NCI-H82 (cell line): ENCODE measurements around the gene MDM4.
A peak's percentile ranks its signal among the peaks of the same experiment; 100 is the strongest.

Source experiments
- DNase-seq: peaks from one replicate; lab custom pipeline; 2025; lab: John Stamatoyannopoulos, UW

MDM4 gene

DNA sequence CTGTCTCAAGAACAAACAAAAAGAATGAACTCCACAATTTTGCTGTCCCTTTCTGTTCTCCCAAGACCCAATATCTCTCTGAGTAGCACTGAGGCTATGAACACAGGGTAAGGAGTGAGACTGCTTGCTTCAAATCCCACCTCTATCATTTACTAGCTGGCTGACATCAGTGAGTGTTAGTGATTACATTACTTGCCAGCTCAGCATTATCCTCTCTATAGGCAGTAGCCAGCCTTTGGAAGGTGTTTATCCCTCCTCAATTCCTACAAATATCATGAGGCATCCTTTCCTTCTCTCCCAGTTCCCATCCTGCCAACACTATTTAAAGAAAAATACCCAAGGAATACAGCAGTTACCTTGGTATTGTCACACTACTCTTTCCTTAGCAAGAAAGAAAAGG is 24.6 kb upstream of the MDM4 start:
- DNase-seq: no peak

DNA sequence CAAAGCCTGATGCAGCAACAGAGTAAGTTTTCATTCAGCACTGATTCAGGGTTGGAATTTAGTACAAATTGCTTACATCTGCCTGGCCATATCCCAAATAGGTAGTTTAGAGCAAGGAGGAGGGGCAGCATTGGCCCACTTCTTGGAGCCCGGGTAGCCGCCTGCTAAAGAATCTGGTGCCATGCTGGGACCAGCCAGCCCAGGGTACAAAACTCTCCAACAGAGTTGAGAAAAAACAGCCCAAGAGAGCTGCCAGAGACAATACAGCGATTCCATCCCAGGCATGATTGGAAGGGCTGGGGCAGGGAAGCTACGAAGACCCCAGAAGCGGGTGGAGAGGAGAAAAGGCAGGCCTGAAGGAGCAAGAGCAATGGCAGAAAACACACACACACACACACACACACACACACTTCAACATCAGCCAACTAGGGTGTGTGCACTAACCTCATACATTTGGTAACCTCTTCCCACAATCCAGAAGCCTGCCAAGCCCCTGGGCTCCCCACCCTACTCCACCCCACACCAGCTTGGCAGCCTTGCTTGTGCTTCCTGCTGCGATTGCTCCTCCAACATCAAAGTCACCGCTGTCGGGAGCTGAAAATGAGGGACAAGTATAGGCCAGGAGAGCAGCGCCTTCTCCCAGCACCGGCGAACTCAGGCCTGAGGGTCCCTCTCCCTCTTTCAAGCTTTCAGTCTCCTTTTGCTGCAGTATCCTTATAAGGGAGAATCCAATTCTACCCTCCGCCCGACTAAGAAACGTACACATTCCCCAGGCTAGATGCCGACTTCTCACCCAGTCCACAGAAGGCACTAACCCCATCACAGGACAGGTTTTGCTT is 22.8 kb upstream of the MDM4 start:
- peak; percentile 47 for DNase-seq

DNA sequence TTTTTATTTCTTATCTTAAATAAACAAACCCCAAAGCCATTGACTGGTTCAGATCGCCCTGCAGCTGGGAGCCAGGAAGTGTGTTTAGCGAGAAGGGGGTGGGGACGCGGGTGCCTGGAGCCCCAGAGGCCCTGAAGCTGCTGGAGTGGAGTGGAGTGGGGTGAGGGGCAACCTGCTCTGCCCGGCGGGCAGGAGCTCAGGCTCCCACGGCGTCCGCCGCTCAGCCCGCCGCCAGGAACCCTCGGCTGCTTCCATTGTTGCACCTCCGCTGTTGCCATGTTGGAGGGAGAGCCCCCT is 22.3 kb upstream of the MDM4 start:
- DNase-seq: peak; percentile 71

DNA sequence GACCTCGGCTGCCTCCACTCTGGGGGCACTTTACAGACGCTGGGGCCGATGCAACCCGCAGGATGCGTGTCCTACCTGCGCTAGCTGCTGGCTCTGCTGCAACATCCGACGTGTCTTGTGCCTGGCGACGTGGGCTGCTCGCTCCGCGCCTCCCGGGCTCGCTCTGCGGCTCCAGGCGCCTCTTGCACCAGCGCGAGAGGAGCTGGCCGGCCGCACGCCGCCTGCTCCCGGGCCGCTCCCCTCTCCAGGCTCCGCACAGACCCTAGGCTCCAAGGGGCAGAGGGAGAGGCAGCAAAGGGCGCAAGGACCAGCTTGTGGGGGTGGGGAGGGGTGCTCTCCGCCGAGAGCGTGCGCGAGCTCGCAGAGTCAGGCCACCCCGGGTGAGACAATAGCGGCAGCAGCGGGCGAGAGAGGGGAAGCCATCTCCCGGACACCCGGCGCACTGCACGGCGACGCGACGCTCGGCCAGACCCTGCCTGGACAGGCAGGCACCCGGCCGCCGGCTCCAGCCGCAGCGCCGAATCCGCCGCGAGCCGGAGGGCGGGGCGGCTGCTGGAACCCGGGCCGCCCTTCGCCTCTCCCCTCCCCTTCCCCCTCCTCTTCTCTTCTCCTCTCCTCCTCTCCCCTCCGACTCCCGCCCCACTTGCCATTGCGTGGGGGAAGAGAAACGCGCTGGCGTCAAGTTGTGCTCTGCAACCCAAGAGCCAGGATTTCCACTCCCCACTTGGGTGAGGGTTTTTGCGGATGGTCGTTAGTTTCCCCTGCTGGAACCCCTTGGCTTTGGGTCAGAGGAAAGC is 21.7 kb upstream of the MDM4 start, which contains the start of gene PIK3C2B:
TSS of gene PIK3C2B (minus strand) at position 525 of the 797 bp plus-strand sequence. CDS start 25,003 bp downstream, outside the sequence.
- DNase-seq: peak; percentile 86

DNA sequence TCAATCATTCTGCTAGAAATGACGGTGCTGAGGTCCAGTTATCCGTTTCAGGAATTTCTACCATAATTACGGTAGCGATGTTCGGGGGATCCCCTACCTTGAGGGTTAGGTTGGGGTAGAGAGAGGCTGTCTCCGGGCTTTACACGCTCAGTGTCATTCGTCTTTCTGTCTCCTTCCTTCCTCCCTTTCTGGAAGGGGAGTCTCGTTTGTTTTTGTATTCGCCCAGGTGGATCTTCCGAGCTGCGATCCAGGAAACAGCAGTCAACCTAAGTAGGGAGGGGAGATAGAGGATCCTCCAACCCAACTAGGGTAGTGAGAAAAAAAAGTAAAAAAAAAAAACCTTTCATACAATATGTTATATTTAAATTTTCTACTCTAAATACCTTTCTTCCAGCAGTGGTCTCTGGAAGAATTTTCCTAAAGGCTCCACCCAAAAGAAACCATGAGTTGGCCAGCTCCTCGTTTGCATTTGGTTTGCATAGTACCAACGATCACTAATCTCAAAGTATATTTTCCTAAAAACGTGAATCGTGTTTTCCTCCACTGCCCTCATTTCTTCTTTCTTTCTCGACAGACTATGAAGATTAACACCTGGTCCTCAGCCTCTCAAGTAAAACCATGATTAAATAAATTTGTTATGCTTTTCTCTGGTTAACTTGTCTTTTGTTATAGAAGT is 21.0 kb upstream of the MDM4 start:
- no peak for DNase-seq

DNA sequence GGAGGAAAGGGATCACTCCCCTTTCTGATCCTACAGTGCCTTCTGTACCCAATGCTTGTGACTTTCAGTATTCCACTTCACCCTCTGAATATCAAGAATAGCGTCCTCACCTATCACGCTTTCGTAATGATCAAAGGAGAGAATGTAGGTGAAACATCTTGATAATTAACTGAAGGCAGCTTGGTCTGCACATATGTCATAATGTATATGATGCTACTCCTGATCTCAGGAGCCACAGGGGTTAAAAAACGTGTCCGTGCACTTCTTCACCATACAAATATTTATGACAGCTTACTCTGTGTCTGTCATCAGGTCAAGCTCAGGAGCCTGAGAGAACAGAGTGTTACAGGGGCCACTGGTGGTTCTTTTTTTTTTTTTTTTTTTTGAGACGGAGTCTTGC is 20.4 kb upstream of the MDM4 start:
- DNase-seq: no peak

DNA sequence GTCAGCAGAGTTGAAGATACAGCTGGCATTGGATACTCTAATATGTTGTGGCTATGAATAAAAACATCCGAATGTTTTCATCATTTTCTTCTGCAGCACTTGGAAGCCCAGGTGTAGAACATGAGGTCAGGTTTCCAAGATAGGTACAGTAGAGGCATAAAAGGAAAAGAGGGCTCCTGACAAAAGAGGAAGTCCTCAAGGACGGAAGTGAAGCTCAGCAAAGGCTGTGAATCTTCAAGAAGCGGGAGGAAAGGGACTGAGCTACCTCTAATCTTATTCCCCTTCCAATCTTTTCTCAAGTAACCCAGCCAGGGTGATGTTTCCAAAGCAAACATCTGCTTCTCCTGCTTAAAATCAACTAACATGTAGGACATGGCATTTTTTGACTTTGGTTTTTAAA is 17.2 kb upstream of the MDM4 start:
- no peak for DNase-seq

DNA sequence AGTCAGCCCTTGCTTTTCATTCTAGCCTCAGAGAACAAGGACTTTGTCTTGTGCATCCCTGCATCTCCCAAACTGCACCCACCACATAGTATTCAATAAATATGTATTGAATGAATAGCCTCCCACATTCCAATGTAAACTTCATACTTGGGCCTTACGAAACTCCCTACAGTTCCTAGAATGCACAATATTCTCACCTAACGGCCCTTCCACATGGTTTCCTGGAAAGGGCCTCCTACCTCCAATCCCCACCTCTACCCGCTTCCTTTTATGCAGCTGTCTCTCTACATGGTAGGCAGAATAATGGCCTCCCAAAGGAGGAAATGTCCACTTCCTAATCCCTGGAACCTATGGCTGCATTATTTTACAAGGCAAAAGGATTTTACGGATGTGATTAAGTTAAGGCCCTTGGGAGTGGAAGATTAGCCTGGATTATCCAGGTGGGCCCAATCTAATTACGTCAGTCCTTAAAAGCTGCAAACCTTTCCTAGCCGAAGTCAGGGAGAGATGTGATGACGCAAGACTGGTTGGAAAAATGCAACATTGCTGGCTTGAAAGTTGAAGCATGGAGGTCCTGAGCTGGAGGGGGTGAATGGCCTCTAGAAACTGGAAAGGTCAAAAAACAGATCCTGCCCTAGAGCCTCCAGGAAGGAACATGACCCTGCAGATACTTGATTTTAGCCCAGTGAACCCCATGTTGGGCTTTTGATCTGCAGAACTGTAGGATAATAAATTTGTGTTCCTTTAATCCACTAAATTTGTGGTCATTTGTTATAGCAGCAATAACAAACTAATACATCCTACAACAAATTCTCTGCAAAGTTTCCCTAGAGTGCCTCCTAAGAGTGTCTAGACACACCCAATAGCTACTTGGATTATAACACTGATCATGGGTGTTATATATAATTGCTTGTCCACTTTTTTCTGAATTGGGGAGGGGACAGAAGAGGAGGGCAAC is 16.4 kb upstream of the MDM4 start:
- DNase-seq: peak; percentile 98

DNA sequence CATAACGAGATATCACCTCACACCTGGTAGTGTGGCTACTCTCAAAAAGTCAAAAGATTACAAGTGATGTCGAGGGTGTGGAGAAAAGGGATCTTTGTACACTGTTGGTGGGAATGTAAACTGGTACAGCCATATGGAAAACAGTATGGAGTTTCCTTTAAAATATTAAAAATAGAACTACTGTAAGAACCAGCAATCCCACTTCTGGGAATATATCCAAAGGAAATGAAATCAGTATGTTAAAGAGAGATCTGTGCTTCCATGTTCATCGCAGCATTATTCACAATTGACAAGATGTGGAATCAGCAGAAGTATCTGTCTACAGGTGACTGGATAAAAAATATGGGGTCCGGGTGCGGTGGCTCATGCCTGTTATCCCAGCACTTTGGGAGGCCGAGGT is 14.0 kb upstream of the MDM4 start:
- DNase-seq: no peak

DNA sequence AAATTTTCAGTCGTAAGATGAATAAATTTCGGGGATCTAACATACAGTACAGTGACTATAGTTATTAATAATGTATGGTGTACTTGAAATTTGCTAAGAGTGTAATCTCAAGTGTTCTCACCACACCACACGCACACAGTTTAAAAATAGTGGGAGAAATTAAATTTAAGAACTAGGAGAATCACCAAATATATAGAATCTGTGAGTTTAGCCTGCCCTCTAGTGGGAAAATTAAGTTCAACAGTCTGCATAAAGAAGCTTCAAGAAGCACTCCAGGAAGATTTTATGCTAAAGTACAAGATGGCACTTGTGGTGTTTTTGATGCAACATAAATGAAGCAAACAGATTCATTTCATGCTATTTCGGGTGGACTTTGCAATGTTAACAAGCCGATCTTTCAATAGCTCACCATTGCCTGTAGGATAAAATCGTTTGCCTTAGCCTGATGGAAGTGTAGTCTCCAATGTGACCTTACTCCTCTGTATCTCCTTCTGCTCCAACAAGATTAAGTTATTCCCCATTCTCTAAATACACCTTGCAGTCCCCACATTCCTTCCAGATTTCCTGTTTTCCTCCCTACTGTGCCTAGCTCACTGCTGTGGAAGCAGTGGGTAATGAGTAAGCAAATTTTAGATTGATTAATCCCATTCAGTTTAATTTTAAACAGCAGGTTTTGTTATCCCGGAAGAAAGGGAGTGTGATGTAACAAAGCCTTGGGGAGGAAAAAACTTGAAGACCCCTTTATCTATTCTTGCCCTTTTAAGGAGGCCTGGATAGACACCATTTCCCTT is 12.9 kb upstream of the MDM4 start:
- DNase-seq: peak; percentile 84

DNA sequence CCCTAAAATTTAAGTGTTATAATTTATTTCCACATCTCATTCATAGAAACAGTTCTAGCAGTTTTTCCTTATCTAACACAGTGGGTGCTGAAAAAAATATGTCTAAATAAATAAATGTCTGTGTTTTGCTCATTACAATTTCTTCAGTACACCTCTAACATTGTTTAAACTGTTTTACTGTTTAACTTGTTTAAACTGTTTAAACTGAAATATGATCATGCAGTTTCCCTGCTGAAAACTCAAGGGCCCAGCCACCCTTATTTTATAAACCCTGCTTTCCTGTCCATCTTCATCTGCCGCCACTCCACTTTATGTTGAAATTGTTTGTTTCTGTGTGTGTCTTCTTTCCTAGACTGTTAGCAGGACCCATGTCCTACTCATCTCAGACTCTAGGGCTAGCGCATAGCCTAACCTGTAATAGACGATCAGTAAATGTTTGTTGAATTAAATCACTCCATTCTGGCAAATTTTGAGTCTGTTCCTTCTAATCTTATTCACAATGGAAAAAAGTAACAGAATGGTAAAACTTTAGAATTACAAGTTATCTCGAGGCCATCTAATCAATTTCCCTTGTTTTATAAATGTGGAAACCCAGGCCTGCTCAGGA is 12.2 kb upstream of the MDM4 start:
- no peak for DNase-seq

DNA sequence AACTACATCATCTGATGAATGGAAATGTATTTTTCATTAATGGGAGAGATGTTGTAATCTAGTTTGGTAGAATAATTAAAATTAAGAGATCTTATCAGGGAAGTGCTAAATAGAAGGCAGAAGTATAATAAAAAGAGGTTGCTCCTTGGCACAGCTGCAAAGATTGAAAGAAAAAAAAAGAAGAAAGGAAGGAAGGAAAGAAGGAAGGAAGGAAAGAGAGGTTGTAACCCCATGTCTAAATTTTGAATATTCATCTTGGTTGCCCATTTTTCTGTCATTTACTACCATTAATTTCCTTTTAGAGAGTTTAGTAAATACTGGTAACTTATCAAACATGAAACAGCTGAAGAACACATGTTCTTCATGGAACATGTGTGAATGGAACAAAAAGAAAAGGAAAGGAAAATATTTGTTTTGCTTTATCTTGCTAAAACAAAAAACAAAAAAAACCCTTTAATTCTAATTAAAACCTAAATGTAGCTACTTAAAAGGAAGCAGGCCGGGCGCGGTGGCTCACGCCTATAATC is 10.5 kb upstream of the MDM4 start:
- DNase-seq: no peak

DNA sequence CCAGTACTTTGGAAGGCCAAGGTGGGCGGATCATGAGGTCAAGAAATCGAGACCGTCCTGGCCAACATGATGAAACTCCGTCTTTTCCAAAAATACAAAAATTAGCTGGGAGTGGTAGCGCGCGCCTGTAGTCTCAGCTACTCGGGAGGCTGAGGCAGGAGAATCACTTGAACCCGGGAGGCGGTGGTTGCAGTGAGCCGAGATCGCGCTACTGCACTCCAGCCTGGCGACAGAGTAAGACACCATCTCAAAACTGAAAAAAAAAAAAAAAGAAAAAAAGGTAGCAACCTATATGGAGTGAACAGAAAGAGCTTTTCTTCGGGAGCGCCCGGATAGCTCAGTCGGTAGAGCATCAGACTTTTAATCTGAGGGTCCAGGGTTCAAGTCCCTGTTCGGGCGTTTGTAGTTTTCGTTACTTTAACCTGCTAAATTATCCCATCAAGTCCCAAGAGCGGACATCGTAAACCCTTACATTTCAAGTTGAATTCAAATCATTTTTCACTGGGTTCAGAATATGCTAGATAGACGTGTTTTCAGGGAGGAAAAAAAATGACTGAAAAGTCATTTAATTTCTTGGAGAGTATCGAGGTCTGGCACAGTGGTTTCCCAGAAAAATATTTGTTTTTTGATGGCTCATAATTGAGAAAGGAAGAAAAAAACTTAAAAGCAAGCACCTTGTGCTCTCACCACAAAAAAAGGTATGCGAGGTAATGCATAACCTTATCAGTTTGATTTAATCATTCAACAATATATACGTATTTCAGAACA is 9.8 kb upstream of the MDM4 start:
- peak; percentile 97 for DNase-seq

DNA sequence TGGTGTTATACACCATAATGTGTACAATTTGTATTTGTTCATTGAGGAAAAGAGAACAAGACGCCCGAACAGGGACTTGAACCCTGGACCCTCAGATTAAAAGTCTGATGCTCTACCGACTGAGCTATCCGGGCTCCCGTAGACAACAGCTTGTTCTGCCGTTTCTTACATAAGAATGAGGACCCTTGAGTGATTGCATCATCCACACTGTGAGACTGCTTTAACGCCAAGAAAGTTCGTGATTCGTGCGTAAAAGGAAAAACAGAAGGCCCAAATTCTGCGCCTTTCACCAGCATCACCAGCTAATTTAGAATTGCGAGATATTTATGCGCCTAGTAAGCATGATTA is 9.3 kb upstream of the MDM4 start:
- peak; percentile 98 for DNase-seq

DNA sequence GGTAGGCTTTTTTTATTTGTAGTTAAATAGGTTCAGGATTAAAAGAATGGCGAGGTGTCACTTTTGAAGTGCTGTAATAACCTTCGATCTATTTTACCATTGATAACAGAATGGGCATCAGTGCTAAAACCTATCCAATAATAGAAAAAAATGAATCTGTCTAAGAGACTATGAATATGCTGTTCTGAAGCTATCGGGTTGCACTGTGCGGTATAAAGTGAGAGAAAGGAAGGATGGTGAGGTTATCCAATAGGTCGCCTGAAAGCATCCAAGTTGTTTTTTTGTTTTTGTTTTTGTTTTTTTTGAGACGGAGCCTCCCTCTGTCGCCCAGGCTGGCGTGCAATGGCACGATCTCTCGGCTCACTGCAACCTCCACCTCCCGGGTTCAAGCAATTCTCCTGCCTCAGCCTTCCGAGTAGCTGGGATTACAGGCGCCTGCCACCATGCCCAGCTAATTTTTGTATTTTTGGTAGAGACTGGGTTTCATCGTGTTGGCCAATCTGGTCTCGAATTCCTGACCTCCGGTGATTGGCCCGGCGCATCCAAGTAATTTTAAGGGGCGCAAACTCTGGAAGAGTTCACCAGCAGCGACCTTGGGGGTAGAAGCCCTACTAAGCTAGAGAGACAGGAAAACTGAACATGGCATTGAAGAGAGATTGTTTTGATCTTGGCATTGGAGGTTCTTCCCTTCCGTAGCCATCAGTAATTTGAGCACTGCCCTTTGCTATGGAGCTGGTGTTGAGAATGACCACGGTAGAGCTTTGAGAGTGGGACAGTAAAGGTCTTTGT is 8.7 kb upstream of the MDM4 start:
- peak; percentile 83 for DNase-seq

DNA sequence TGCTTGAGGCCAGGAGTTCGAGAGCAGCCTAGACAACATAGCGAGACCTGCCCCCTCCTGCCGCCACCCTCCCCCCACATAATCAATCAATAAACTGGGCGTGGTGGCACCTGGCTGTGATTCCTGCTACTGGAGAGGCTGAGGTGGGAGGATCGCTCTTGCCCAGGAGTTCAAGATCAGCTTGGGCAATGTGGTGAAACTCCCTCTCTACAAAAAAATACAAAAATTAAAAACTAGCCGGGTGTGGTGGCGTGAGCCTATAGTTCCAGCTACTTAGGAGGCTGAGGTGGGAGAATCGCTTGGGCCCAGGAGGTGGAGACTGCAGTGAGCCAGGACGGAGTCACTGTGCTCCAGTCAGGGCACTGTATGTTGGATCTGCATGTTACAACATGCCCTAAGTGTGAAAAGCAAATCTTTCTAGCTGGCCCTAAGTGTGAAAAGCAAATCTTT is 7.0 kb upstream of the MDM4 start:
- no peak for DNase-seq

DNA sequence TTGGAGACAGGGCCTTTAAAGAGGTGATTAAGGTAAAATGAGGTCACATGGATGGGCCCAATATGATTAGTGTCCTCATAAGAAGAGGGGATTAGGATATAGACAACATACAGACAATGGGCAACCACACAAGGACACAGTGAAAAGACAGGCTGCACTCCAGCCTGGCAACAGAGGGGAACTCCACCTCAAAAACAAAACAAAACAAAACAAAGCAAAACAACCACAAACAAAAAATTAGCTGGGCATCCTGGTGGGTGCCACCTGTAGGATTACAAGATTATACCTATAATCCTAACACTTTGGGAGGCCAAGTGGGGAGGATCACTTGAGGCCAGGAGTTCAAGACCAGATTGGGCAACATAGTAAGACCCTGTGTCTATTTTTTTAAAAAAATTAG is 4.8 kb upstream of the MDM4 start:
- peak; percentile 82 for DNase-seq

DNA sequence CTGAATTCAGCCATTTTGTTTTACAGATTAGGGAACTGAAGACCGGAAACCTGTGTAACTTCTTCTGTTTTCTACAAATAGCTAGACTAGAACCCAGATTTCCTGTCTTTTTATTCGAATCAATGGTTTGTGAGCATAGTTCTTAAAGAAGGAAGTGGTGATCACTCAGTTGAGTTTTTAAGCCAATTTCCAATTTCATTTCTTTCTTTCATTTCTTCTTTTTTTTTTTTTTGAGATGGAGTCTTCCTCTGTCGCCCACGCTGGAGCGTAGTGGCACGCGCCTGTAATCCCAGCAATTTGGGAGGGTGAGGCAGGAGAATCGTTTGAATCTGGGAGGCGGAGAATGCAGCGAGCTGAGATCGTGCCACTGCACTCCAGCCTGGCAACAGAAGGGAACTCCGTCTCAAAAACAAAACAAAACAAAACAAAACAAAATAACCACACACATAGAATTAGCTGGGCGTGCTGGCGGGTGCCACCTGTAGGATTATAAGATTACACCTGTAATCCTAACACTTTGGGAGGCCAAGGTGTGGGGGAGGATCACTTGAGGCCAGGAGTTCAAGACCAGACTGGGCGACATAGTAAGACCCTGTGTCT is 3.0 kb upstream of the MDM4 start:
- DNase-seq: peak; percentile 61
